ENCODE results near the gene CTPS1. TPM values are rescaled to one million over a fixed set of nuclear protein-coding genes. Genes with fewer than 3 reads are reported as not detected.

The CTPS1 gene
- 77.9 and 95.1 TPM in 2 replicates for total RNA-seq (2014; rRNA removed; shearing (Covaris generic))

GRCh38 chr1:40979241-40980067, at the start of gene CTPS1:
Gene CTPS1 (plus strand): TSS chr1:40979696. CDS start chr1:40983291, 3,595 bp downstream.

GRCh38 chr1:41021526-41022308, 42.2 kb downstream of the CTPS1 start, which contains the start of gene SLFNL1:
Gene SLFNL1 (minus strand): TSS chr1:41021725. CDS start chr1:41020660, 1,065 bp downstream.

Small RNA genes lying within 50 kb of the gene (small RNA-seq; reads per million reads assigned to genes)
- not detected for gene UBE2V1P8

Other genes with a start within 250 kb of the CTPS1 start
- gene KCNQ4, start 195.9 kb upstream of the CTPS1 start, total RNA-seq (2014; rRNA removed; shearing (Covaris generic)), result 0.05 and 0.30 TPM in 2 replicates
- 44.2 and 54.4 TPM in 2 replicates for gene CITED4, start 117.3 kb upstream of the CTPS1 start, total RNA-seq (2014; rRNA removed; shearing (Covaris generic))
- 0.21 TPM in 1 of 2 replicates, not detected in the other for gene SLFNL1, start 42.0 kb downstream of the CTPS1 start, total RNA-seq (2014; rRNA removed; shearing (Covaris generic))

Measured in A375 (cell line).